NCI-H2029 (cell line): ENCODE measurements around the gene MXD3.
A peak's percentile ranks its signal among the peaks of the same experiment; 100 is the strongest.

Source experiments
- DNase-seq: peaks from one replicate; lab custom pipeline; 2025; lab: John Stamatoyannopoulos, UW

MXD3 gene

DNA sequence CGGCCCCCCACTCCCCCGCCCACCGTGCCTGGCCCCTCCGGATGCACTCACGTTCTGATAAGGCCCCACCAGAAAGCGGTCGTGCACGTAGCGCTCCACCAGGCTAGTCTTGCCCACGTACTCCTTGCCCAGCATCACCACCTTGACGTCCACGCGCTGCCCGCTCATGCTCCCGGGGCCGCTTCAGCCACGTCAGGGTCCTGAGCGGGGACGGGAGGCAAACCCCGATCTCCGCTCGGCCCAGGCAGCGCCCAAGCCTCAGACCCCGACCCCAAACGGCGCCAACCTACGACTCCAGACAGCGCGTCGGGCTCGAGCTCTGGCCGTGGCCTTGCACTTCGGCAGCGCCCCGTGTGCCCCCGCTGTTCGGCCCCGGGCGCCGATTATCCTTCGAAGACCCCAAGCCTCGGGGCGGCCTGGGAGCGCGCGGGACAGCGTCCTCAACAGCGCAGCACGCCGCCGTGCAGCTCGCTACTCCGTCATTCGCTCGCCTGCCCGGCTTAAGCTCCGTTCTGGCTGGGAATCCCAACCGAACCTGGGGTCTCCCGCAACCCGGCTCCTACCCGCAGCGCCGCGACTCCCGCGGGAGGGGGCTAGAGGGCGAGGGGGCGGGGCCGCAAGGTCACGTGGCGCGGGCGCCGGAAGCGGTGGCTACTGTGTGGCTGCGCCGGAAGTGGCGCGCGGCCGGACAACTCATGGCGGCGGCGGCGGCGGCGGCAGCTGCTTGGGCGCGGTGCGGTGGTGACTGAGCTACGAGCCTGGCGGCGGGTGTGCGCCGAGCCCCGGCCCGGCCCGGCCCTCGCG lies 8.4 kb downstream of the MXD3 start, which contains the start of the genes PRELID1 and RAB24:
Gene PRELID1 (plus strand): TSS at position 679 of the 804 bp plus-strand sequence. CDS start 187 bp downstream, outside the sequence.
Gene RAB24 (minus strand): TSS at position 599 of the 804 bp plus-strand sequence. CDS start 431 bp downstream, at position 168.
- peak; percentile 79 for DNase-seq

DNA sequence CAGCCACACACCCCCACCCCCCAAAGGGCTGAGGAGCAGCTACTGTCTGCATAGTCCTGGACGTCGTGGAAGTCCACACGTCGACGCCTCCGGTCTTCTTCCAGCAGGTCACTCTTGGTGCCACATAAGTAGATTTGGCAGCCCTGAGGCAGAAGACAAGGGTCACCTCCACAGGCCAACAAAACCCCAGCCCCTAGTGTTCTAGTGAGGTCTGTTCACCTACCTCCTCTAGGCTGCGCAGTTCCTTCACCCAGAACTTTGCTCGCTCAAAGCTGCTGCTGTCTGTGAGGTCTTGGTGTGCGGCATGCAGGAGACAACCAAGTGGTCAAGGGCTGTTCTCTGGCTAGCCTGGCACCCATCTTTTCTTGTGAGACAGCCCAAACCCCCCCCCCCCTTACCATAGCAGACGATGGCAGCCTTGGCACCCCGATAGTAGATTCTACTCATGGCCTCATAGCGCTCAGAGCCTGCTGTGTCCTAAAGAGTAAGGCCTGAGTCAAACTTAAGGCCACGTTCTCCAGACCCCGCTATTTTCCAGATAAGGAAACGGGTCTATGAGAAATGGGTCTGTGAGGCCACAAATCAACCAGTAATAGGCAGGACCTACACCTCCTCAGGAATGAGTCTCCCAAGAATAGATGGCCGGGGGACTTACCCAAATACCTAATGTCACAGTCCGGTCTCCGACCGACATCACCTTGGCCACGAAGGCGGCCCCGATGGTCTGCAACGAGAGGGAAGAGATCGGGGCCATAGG lies 9.2 kb downstream of the MXD3 start:
- no peak for DNase-seq

DNA sequence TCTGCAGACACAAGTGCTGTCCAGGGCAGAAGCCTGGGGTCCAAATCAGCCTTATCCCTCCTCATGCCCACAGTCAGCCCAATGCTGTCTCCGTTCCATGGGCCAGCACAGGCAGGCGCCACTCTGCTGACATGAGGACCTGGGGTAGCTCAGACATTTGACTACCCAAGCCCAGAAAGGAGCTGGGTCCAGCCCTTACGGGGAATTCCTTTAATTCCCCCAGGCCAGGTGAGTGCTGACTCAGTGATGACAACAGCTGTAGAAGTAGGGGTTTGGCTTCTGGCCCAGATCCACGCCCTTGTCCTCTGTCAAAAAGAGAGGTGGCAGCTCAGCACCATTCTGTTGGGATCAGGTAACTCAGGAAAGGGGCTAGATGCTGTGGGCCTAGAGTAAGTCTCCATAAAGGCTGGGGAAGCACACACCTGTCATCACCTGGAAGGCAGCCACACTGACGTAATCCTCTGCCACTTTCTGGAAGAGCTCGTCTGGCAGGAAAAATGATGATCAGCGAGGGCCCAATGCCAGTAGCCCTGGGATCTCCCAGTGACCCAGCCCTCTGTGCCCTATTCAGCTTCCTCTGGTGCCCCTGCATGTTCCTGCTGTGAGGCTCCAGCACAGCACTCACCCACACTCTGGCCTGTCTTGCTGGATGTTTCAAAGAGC lies 10.1 kb downstream of the MXD3 start:
- DNase-seq: peak; percentile 98

DNA sequence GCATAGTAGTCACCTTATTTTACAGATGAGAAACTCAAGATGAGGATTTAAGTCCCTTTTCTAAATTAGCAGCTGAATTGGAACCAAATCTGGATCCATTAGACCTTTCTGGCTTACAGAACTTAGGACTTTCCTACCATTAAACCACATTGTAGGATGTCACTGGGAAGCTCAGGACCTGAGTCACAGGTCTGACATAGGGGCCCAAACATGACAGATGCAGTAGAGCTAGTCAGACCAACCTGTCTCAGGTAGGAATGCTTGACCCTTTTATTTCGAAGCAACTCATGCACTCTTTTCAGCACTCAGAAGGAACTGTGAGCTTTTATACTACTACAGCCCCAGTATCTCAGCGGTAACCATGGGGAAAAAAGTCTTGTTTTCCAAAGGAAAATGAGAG lies 10.7 kb downstream of the MXD3 start:
- DNase-seq: no peak

DNA sequence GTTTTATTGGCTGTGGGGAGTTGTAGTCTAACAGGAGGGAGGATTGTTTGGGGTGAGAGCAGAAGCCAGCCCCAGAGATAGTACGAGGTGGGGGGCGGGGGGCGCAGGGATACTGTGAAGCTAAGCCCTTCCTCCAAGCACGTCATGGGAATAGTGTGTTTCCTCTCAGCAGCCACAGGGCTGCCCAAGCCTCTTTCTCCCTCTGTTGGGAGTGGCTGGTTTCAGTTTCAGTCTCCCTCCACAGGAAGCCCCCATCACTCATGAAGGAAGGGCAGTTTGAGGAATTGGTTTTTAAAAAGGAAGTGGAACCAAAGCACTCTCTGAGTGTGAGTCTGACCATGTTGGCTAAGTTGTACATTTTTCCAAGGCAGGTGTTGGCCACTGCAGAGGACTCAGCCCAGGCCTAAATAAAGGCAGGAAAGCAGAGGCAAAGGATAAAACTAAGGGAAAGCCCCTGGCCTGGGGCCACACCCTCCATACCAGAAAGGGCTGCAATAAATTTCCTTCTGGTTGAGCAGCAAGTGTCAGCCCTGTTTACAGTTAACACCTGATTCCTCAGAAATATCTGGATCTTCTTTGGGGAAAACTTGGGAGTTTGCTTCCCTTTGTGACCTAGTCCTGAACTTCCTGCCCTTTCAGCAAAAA lies 11.3 kb downstream of the MXD3 start:
- DNase-seq: no peak

DNA sequence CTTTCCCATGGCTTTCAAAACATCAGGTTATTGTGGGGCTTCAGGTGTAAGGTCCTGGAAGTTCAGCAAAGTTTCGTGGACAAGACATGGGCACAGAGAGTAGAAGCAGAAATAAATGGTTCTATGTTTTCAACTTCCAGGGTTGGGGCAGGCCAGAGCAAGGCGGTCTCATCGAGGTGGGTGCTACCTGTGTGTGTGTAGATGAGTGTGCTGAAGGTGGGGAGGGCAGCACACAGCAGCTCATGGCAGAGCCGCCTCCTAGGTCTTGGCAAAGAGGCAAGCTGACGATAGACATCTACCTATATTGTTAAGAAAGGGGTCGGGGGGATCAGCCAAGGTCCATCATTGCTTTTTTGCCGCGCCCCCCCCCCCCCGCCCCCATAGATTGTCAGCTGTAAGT lies 12.0 kb downstream of the MXD3 start:
- no peak for DNase-seq

DNA sequence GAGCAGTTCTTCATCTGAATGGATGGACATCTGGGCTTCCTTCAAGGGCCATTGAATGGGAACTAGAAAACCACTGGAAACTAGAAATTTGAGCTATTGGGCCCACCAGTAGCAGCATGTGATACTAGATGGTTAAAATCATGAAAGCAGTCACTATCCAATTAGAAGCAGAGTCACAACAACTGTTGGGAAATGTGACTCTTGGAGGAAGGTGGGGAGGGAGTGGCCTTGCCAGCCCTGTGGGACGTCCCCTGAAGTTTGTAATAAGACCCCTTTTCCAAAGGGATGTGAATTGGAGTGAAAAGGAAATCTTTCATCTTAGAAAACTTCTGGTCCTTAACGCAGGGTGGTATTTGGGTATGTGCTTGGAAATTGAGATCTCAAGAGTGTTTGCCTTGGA lies 13.8 kb downstream of the MXD3 start:
- DNase-seq: no peak

DNA sequence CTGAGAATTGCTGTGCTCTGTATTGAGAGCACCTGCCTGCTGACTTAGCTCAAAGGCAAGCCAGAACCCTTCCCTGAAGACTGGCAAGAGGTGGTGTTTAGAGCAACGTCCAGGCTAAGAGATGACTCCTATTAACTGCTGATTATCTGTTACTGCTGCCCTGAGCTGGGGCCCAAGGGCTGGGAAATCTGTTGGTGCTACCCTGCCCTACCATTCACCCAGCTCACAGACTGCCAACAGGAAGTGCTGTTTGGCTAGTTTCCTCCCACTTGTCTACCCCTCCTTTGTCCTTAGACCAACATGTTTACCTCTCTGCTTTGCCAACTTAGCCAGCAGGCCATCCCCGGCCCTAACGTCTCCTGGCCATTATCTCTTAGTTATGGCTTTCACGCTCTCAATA lies 15.1 kb downstream of the MXD3 start:
- DNase-seq: peak; percentile 82

DNA sequence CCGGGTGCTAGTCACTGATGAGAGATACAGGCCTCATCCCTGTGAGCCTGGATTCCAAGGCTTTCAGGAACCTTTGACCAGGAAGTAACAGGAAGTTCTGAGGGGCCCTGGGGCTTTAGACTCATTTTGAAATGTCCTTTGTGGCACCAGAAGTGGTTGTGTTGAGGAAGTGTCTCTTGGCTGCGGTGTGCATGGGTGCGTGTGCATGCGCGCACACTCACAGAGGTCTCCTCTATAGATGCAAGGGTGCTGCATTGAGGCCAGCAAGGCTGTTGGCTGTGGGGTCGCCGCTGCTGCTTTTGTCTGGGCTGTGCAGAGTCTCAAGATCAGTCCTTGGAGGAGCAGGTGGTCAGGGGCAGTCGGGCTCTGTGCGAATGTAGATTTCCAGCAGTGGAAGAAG lies 15.8 kb downstream of the MXD3 start:
- no peak for DNase-seq

DNA sequence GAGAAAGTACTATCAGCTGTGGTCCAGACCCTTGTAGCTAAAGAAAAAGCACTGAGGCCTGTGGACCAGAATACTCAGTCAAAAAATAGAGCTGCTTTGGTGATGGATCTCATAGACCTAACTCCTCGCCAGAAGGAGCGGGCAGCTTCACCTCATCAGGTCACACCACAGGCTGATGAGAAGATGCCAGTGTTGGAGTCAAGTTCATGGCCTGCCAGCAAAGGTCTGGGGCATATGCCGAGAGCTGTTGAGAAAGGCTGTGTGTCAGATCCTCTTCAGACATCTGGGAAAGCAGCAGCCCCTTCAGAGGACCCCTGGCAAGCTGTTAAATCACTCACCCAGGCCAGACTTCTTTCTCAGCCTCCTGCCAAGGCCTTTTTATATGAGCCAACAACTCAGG lies 17.1 kb downstream of the MXD3 start:
- DNase-seq: no peak

DNA sequence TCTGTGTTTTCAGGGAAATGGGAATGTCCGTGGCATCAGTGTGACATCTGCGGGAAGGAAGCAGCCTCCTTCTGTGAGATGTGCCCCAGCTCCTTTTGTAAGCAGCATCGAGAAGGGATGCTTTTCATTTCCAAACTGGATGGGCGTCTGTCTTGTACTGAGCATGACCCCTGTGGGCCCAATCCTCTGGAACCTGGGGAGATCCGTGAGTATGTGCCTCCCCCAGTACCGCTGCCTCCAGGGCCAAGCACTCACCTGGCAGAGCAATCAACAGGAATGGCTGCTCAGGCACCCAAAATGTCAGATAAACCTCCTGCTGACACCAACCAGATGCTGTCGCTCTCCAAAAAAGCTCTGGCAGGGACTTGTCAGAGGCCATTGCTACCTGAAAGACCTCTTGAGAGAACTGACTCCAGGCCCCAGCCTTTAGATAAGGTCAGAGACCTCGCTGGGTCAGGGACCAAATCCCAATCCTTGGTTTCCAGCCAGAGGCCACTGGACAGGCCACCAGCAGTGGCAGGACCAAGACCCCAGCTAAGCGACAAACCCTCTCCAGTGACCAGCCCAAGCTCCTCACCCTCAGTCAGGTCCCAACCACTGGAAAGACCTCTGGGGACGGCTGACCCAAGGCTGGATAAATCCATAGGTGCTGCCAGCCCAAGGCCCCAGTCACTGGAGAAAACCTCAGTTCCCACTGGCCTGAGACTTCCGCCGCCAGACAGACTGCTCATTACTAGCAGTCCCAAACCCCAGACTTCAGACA lies 17.7 kb downstream of the MXD3 start:
- no peak for DNase-seq

DNA sequence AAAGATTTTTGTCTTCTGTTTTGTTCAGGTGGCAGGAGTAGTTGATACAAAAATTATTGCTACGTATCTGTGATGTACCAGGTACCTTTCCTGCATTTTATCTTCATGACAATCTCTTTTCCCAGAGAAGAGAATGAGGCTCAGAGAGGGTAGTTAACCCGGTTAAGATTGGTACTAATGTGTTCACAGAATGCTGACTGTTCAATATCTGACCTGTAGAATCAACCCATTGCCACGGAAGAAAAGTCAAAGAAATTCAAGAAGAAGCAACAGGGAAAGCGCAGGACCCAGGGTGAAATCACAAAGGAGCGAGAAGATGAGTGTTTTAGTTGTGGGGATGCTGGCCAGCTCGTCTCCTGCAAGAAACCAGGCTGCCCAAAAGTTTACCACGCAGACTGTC lies 20.0 kb downstream of the MXD3 start:
- DNase-seq: no peak

DNA sequence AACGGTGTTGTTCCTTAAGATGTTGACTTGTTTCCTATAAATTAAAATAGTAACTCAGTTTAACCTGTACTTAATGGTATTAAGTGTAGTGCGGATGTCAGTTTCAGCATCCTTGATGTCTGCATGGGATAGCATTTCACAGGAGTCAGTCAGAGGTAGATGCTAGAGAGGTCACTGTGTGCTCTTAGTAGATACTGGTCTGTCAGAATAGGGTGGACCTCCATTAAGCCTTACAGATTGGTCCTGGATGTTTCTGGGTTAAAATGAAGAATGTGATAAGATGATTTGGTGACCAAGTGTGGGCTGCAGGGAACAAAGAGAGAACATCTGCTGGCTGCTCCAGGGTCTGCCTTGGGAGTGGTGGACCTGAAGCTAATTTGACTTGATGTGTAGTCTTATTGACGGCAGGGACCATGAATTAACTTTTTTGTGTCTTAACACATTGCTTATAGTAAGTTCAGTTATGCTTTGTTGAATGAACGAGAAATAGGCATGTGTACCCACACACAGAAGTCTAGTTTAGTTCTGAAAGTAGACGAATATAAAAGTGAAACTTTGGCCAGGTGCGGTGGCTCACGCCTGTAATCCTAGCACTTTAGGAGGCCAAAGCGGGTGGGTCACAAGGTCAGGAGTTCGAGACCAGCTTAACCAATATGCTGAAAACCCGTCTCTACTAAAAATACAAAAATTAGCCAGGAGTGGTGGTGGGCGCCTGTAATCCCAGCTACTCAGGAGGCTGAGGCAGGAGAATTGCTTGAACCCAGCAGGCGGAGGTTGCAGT lies 20.7 kb downstream of the MXD3 start:
- no peak for DNase-seq

DNA sequence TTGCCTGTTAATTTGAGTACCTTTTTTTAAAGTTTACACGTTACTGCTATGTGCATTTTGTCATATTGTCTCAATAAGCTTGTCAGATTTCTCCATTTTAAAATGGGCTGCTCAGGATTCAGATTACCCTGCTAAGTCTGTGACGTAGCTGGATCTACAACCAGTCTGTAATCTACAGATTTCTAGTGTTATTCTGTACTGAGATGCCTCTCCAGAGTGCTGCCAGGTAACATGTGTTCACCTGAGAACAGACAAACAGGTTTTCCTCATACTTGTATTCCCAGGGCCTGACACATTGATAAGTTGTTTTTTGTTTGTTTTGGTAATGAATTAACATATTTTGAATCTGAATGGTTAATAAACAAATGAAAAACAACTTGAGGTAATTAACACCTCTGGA lies 23.5 kb downstream of the MXD3 start:
- DNase-seq: no peak

DNA sequence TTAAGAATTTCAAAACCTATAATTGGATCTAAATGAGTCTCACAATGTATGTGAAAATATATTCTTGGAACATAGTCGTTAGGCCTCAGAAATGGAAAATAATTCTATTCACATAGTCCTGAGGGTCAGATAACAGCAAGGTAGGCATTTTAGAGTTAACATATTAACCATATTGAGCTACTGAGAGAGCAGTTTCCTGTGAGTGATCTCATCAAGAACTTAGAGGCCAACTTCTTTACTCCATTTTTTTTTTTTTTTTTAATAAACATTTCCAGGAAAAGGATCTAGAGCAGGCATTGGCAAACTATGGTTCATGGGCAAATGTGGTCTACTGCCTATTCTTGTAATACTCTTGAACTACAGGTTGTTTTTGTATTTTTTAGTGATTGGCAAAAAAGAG lies 34.8 kb downstream of the MXD3 start:
- no peak for DNase-seq

DNA sequence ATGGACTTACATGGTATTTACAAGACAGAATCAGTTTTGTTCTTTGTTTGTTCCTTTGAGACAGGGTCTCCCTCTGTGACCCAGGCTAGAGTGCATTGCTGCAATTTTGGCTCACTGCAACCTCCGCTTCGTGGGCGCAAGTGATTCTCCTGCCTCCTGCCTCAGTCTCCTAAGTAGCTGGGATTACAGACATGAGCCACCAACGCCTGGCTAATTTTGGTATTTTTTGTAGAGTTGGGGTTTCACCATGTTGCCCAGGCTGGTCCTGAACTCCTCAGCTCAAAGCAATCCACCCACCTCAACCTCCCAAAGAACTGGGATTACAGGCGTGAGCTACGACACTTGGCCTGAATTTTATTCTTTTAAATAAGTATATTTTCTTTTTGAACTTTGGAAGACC lies 35.8 kb downstream of the MXD3 start:
- no peak for DNase-seq

DNA sequence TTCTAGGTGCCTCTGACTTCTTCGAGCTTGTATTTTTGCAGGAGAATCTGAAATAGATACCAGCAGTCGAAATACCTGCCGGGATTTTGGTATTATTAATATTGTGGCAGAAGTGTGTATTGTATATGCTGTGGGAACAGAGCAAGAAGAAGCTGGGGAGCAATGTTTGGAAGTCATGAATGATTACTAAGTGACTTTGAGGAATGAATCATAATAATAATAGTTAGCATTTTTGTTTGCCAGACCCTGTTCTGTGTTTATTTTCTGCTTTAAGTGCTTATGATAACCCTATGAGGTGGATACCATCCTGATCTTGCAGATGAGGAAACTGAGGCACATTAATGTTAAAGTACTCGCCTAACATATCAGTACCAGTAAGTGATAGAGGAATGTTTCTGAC lies 40.6 kb downstream of the MXD3 start:
- DNase-seq: no peak

DNA sequence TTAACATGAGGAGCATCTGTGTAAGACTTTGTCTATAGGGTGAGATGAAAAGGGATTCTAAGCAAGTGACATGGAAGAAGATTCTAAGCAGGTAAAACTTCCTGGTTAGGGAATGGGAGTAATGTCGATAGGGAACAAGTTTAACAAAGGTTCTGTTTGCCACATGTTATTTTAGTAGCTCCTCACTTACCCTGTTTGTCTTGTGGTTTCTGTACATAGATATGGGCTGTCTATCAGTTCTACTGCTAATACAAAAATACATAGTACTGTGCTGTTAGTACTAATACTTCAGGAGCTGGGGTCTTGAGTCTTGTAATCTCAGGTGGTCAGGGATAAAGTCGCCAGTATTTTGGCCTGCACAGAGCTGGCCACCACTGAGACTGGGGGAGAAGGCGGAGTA lies 41.0 kb downstream of the MXD3 start:
- DNase-seq: no peak

DNA sequence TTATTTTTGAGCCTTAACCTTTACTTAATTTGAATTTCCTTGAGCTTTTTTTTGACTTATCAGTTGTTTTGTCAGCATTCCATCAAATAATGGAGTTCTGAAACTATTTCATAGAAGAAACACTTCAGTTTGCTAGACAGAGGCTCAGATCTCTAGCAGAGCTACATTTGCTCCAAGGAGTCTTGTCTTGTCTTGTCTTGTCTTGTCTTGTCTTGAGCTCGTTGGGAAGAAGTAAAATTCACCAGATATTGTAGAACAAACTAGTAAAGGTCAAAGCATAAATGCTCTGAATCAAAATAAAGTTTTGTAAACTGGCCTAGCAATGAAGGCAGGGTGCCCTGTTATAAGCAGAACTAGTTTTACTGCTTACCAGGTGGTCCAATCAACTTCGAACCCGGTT lies 41.7 kb downstream of the MXD3 start:
- no peak for DNase-seq

DNA sequence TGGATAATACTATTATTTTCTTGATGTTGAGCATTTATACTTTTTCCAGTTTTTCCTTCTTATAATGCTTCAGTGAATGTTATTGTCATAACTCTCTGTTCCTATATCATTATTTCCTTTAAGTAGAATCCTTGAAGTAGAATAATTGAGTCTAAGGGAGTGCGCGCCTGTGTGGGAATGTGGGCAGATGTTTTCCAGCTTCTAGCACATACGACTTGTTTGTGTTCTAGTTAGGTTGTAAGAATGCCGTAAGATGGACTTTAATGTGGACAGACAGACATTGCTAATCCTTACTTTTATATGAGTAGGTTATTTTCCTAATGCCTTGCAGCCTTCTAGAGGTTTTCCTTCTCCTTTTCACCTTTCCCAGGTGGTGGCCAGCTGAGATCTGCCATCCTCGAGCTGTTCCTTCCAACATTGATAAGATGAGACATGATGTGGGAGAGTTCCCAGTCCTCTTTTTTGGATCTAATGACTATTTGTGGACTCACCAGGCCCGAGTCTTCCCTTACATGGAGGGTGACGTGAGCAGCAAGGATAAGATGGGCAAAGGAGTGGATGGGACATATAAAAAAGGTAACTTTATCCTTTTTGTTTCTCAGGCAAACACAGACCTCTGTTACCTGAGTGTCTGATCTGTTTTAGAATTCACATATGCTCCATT lies 42.3 kb downstream of the MXD3 start:
- DNase-seq: no peak
